GM12872 (cell line): ENCODE results near the gene NKAIN2.

Experiments used
- CTCF ChIP-seq: IDR thresholded peaks from 3 replicates; pipeline ENCODE4 v1.5.1; 2011; ENCODE audit warnings: low read depth, mild to moderate bottlenecking, low read length, moderate library complexity; ENCODE audit not compliant: insufficient read depth

The NKAIN2 gene

GRCh38 chr6:123771126-123771525, 32.5 kb upstream of the NKAIN2 start:
- no peak for TF ChIP-seq CTCF

GRCh38 chr6:123777563-123777962, 26.1 kb upstream of the NKAIN2 start:
- TF ChIP-seq CTCF, result no peak

- TF ChIP-seq CTCF, result no peak
Observed at GRCh38 chr6:123780021-123780420, 23.6 kb upstream of the NKAIN2 start.

- no peak for TF ChIP-seq CTCF
Observed at GRCh38 chr6:123784330-123784729, 19.3 kb upstream of the NKAIN2 start.

- TF ChIP-seq CTCF, result no peak
Observed at GRCh38 chr6:123785039-123785438, 18.6 kb upstream of the NKAIN2 start.

- no peak for TF ChIP-seq CTCF
Observed at GRCh38 chr6:123788319-123788718, 15.3 kb upstream of the NKAIN2 start.

- no peak for TF ChIP-seq CTCF
Observed at GRCh38 chr6:123794190-123794589, 9.5 kb upstream of the NKAIN2 start.

- no peak for TF ChIP-seq CTCF
Observed at GRCh38 chr6:123794799-123795198, 8.9 kb upstream of the NKAIN2 start.
